ENCODE measurements around the gene CREG2. TPM values are rescaled to one million over a fixed set of nuclear protein-coding genes. Genes with fewer than 3 reads are reported as not detected.
A peak's percentile ranks its signal among the peaks of the same experiment; 100 is the strongest.

The CREG2 gene
- total RNA-seq, 4 donors from 2014 or later = not detected

DNA sequence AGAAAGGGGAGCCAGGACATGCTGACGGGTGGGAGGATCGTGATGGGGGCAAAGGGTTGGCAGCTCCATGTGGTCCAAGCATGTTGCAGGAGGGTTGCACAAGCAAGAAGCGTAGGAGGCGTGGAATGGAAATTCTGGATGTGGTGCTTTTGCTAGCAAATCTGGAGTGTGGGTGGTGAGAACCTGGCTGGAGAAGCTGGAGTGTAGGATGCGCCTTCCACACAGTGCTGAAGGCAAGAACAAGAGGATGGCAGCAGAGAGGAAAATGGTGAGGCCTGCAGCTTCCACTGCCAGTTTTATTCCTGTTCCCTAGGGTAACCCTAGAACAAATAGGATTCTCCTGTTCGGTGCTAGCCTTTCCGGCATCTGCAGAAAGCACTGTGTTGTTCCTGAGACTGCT, 22.4 kb downstream of the CREG2 start:
- no peak for TF ChIP-seq POLR2A (IDR thresholded peaks at IDR 0.05)
- TF ChIP-seq, protein P1, sequence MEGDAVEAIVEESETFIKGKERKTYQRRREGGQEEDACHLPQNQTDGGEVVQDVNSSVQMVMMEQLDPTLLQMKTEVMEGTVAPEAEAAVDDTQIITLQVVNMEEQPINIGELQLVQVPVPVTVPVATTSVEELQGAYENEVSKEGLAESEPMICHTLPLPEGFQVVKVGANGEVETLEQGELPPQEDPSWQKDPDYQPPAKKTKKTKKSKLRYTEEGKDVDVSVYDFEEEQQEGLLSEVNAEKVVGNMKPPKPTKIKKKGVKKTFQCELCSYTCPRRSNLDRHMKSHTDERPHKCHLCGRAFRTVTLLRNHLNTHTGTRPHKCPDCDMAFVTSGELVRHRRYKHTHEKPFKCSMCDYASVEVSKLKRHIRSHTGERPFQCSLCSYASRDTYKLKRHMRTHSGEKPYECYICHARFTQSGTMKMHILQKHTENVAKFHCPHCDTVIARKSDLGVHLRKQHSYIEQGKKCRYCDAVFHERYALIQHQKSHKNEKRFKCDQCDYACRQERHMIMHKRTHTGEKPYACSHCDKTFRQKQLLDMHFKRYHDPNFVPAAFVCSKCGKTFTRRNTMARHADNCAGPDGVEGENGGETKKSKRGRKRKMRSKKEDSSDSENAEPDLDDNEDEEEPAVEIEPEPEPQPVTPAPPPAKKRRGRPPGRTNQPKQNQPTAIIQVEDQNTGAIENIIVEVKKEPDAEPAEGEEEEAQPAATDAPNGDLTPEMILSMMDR (IDR thresholded peaks at IDR 0.05) = no peak
- intact Hi-C loops (cut with DNase I; ENCODE audit: low total_unique reads) = no loop called here
- 88 to 93% methylated on average over 7 of the region's 7 CpGs for WGBS, 2 donors
- no peak for DNase-seq (ENCODE audit: low spot score in 2 of 2)
- H3K4me3 ChIP-seq (ENCODE audit: low read depth, poor library complexity, severe bottlenecking) = no peak overlapping the region

DNA sequence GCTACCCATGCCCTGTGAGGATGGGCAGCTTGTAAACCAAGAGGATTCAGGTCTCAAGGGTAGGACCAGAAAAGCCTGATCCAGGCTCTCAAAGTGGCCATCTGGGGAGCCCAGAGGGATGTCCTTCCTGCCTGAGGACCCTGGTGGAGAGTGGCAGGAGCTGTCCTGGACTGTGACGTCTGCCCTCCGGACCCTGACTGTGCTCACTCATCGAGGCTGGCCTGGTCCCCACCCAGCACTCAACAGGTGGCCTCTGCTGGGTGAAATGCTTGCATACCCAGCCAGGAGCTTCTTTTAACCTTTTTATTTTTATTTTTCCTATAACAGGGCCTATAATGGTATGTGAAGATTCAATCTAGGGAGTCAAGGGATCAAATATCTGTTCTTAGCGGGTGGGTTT, 24.5 kb downstream of the CREG2 start:
- no peak for DNase-seq (ENCODE audit: low spot score in 2 of 2)
- WGBS, 2 donors = 83 to 97% methylated on average over 4 of the region's 4 CpGs
- H3K4me3 ChIP-seq (ENCODE audit: low read depth, poor library complexity, severe bottlenecking) = no peak overlapping the region
- intact Hi-C loops (cut with DNase I; ENCODE audit: low total_unique reads) = no loop called here
- no peak for TF ChIP-seq POLR2A (IDR thresholded peaks at IDR 0.05)
- TF ChIP-seq, protein P1 (IDR thresholded peaks at IDR 0.05) = no peak

DNA sequence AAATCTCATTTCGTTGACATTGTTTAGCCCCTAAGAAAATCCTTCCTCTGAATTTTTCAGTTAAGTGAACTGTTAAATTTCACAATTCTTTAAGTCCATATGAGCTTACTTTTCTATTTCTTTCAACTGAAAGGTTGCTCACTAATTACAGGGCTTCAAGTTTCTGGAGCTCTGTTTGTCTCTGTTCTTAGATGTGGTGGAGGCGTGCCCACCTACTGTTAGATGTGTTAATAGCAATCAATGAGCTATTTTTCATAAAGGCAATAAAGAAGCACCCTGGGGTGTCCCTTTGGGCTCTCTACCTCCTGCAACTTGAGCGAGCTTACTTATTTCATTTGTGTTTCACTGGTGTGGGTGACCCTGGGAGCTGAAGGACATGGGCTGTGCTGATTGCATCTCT, 25.0 kb downstream of the CREG2 start:
- TF ChIP-seq POLR2A (IDR thresholded peaks at IDR 0.05) = no peak
- DNase-seq (ENCODE audit: low spot score in 2 of 2) = no peak
- intact Hi-C loops (cut with DNase I; ENCODE audit: low total_unique reads) = no loop called here
- 85 to 86% methylated on average over 3 of the region's 3 CpGs for WGBS, 2 donors
- no peak overlapping the region for H3K4me3 ChIP-seq (ENCODE audit: low read depth, poor library complexity, severe bottlenecking)

DNA sequence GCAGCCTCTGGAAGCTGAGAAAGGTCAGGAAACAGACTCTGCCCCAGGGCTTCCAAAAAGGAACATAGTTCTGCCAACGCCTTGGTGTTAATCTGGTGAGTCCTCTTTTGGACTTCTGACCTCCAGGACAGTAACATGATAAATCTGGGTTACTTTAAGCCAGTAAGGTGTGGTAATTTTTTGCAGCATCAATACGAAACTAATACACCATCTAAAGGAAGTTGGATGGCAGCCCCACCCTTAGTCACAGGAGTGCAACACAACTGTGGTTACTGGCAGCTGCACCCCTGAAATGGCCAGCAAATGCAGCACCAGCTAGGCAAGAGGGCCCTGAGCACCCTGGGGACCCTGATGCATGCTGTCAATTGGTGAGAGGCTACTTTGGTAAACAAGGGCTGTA, 25.8 kb downstream of the CREG2 start:
- no peak for DNase-seq (ENCODE audit: low spot score in 2 of 2)
- no peak overlapping the region for H3K4me3 ChIP-seq (ENCODE audit: low read depth, poor library complexity, severe bottlenecking)
- WGBS, 2 donors = 35 to 51% methylated on average over 2 of the region's 2 CpGs
- intact Hi-C loops (cut with DNase I; ENCODE audit: low total_unique reads) = no loop called here
- TF ChIP-seq POLR2A (IDR thresholded peaks at IDR 0.05) = no peak
- TF ChIP-seq, protein P1 (IDR thresholded peaks at IDR 0.05) = no peak

DNA sequence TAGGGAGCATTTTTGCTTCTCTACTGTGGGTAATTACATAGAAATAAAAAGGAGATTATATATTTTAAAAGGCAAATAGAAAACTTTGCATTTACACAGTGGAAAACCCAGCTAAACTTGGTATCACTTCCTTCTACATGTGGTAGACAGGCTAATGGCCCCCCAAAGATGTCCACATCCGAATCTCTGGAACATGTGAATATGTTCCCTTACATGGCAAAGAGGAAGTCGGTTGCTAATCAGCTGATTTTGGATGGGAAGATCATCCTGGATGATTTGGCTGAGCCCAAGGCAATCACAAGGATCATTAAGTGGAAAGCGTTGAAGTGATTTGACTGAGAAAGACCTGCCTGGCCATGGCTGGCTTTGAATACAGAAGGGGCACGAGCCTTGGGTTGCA, 26.2 kb downstream of the CREG2 start:
- no peak overlapping the region for H3K4me3 ChIP-seq (ENCODE audit: low read depth, poor library complexity, severe bottlenecking)
- peak in 1 of 2 donors; percentile 10 for DNase-seq (ENCODE audit: low spot score in 2 of 2)
- intact Hi-C loops (cut with DNase I; ENCODE audit: low total_unique reads) = no loop called here
- TF ChIP-seq, protein P1 (IDR thresholded peaks at IDR 0.05) = no peak
- no peak for TF ChIP-seq POLR2A (IDR thresholded peaks at IDR 0.05)
- 53 to 56% methylated on average over 4 of the region's 4 CpGs for WGBS, 2 donors

DNA sequence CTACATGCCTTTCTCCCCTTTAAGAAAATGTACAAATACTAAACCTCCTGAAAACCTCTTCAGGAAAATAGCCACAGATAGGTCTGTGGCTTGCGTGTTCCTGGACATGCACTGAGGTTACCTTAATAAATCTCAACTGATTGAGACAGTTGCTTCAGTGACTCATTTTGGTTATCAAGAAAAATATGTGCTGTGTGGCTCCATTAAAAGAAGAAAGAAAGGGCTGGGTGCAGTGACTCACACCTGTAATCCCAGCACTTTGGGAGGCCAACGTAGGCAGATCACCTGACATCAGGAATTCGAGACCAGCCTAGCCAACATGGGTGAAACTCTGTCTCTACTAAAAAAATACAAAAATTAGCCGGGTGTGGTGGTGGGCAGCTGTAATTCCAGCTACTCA, 27.1 kb downstream of the CREG2 start:
- intact Hi-C loops (cut with DNase I; ENCODE audit: low total_unique reads) = no loop called here
- no peak for DNase-seq (ENCODE audit: low spot score in 2 of 2)
- TF ChIP-seq, protein P1 (IDR thresholded peaks at IDR 0.05) = no peak
- no peak for TF ChIP-seq POLR2A (IDR thresholded peaks at IDR 0.05)
- 44 to 52% methylated on average over 4 of the region's 4 CpGs for WGBS, 2 donors
- H3K4me3 ChIP-seq (ENCODE audit: low read depth, poor library complexity, severe bottlenecking) = no peak overlapping the region

All from lower leg skin (tissue), 4 donors.